Suprapubic skin (tissue), 4 donors: Measurements from ENCODE around the gene THAP9.
"Not testable (repeated sequence)": the region's sequence is repeated elsewhere in the genome, so short reads cannot be mapped to it uniquely, and the experiment has no call there.

Source experiments
- EP300 ChIP-seq: sonication (generic); formaldehyde crosslinking; IDR thresholded peaks from one replicate; pipeline ENCODE4 v1.6.1; 2017; ENCODE audit warnings: antibody characterized with exemption
- POLR2A ChIP-seq, 2 donors: fragments of 450-650 bp; IDR thresholded peaks; one replicate each; pipeline ENCODE4 v1.6.1; 2017; ENCODE audit warnings: antibody characterized with exemption in 2 of 2, mild to moderate bottlenecking in 2 of 2, moderate library complexity in 2 of 2
- POLR2AphosphoS5 ChIP-seq, 3 donors: sonication (generic); formaldehyde crosslinking; IDR thresholded peaks; one replicate each; pipeline ENCODE4 v1.6.1; 2017; ENCODE audit warnings: antibody characterized with exemption in 3 of 3
- TF ChIP-seq, protein P1 (sequence below), 2 donors: fragments of 200-600 bp in 1 of 2; fragments of 450-650 bp in 1 of 2; sonication (generic) in 1 of 2; IDR thresholded peaks; one replicate each; pipeline ENCODE4 v1.5.1; 2016 to 2019; ENCODE audit warnings: antibody characterized with exemption in 2 of 2, mild to moderate bottlenecking in 1 of 2, moderate library complexity in 1 of 2

- TF ChIP-seq, protein P1, sequence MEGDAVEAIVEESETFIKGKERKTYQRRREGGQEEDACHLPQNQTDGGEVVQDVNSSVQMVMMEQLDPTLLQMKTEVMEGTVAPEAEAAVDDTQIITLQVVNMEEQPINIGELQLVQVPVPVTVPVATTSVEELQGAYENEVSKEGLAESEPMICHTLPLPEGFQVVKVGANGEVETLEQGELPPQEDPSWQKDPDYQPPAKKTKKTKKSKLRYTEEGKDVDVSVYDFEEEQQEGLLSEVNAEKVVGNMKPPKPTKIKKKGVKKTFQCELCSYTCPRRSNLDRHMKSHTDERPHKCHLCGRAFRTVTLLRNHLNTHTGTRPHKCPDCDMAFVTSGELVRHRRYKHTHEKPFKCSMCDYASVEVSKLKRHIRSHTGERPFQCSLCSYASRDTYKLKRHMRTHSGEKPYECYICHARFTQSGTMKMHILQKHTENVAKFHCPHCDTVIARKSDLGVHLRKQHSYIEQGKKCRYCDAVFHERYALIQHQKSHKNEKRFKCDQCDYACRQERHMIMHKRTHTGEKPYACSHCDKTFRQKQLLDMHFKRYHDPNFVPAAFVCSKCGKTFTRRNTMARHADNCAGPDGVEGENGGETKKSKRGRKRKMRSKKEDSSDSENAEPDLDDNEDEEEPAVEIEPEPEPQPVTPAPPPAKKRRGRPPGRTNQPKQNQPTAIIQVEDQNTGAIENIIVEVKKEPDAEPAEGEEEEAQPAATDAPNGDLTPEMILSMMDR (IDR thresholded peaks at IDR 0.05): not testable (repeated sequence)
- not testable (repeated sequence) for TF ChIP-seq EP300; POLR2A (IDR thresholded peaks at IDR 0.05); POLR2AphosphoS5 (IDR thresholded peaks at IDR 0.05)
Observed at GRCh38 chr4:82913968-82914367, 13.4 kb downstream of the THAP9 start.
